Glutamatergic neuron (in vitro differentiated cells): ENCODE results near the gene IFITM2. TPM values are rescaled to one million over a fixed set of nuclear protein-coding genes. Genes with fewer than 3 reads are reported as not detected.
"Not testable (repeated sequence)": the region's sequence is repeated elsewhere in the genome, so short reads cannot be mapped to it uniquely, and the experiment has no call there.

ENCODE experiments used
- DNase-seq: peaks from one replicate; pipeline ENCODE4 v3.0.0; 2022
- H3K27ac Mint-ChIP-seq: one replicate; pipeline ENCODE4 v1.8.0; 2020; ENCODE audit warnings: mild to moderate bottlenecking, mixed read lengths, inconsistent platforms; ENCODE audit not compliant: unreplicated experiment
- H3K27me3 Mint-ChIP-seq: one replicate; pipeline ENCODE4 v1.8.0; 2020; ENCODE audit warnings: mild to moderate bottlenecking, moderate library complexity, mixed read lengths, inconsistent platforms; ENCODE audit not compliant: unreplicated experiment
- H3K36me3 Mint-ChIP-seq: one replicate; pipeline ENCODE4 v1.8.0; 2020; ENCODE audit warnings: mild to moderate bottlenecking, mixed read lengths, inconsistent platforms; ENCODE audit not compliant: unreplicated experiment
- H3K4me1 Mint-ChIP-seq: one replicate; pipeline ENCODE4 v1.8.0; 2020; ENCODE audit warnings: mild to moderate bottlenecking, low read depth, mixed read lengths, inconsistent platforms; ENCODE audit not compliant: unreplicated experiment
- H3K4me3 Mint-ChIP-seq: one replicate; pipeline ENCODE4 v1.8.0; 2020; ENCODE audit warnings: mild to moderate bottlenecking, mixed read lengths, inconsistent platforms; ENCODE audit not compliant: unreplicated experiment
- H3K9me3 Mint-ChIP-seq: one replicate; pipeline ENCODE4 v1.8.0; 2020; ENCODE audit warnings: mild to moderate bottlenecking, moderate library complexity, mixed read lengths, inconsistent platforms; ENCODE audit not compliant: unreplicated experiment
- total RNA-seq: library from RNA; stranded (reverse); fragmentation: NEBNext Ultra II Directional; extraction: Animal tissue kit (Norgen Biotek cat#: 25700); gene quantifications from one replicate; pipeline ENCODE4 v1.2.1, GENCODE V29; 2021; ENCODE audit not compliant: unreplicated experiment
- TF ChIP-seq, protein P1 (sequence below): fragments of 200-600 bp; sonication (generic); IDR thresholded peaks from one replicate; pipeline ENCODE4 v1.5.0; 2021; ENCODE audit not compliant: partially characterized antibody, unreplicated experiment

IFITM2 gene
- total RNA-seq, 1 donor from 2014 or later, result 2.5 TPM

DNA sequence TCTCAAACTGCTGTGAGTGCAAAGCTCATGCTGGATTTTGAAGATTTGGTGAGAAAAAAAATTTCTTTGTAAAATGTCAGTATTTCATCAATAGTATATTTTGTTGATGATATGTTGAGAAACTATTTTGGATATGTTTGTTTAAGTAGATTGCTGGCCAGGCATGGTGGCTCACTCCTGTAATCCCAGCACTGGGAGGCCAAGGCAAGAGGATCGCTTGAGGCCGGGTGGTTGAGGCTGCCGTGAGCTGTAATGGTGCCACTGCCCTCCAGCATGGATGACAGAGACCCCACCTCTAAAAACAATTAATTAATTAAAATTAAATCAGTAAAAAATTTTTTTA is 19.9 kb downstream of the IFITM2 start:
- H3K36me3 Mint-ChIP-seq, result no peaks in the 10 kb centered on the region
- no peak overlapping the region for H3K27ac Mint-ChIP-seq
- no peak overlapping the region for H3K4me3 Mint-ChIP-seq
- TF ChIP-seq, protein P1, sequence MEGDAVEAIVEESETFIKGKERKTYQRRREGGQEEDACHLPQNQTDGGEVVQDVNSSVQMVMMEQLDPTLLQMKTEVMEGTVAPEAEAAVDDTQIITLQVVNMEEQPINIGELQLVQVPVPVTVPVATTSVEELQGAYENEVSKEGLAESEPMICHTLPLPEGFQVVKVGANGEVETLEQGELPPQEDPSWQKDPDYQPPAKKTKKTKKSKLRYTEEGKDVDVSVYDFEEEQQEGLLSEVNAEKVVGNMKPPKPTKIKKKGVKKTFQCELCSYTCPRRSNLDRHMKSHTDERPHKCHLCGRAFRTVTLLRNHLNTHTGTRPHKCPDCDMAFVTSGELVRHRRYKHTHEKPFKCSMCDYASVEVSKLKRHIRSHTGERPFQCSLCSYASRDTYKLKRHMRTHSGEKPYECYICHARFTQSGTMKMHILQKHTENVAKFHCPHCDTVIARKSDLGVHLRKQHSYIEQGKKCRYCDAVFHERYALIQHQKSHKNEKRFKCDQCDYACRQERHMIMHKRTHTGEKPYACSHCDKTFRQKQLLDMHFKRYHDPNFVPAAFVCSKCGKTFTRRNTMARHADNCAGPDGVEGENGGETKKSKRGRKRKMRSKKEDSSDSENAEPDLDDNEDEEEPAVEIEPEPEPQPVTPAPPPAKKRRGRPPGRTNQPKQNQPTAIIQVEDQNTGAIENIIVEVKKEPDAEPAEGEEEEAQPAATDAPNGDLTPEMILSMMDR, result no peak
- H3K4me1 Mint-ChIP-seq, result peaks cover 9% of the 10 kb centered on the region
- peaks cover 5% of the 10 kb centered on the region for H3K27me3 Mint-ChIP-seq
- peaks cover 2% of the 10 kb centered on the region for H3K9me3 Mint-ChIP-seq
- DNase-seq, result no peak

DNA sequence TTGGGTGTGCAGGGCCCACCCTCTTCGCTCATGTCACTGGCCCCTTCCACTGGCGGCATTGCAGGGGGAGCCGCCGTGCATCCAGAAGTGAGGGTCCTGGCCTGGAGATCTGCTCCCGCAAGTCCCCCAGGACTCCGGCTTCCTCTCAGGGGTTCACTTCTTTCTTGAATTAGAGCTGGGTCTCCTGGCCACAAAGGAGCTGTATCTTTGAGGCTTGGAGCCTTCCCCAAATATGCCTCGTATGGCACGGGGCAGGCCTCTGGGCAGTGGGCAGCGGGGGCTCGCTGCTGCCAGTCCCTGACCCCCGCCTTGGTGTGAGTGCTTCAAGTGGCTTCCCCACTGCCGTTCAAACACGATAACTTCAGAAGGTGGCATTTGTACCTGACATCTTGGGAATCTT is 20.4 kb downstream of the IFITM2 start:
- no peak for DNase-seq
- Mint-ChIP-seq H3K4me3 (no peak overlapping the region), H3K27me3 (peaks cover 5% of the 10 kb centered on the region), H3K27ac (no peak overlapping the region), H3K9me3 (peaks cover 2% of the 10 kb centered on the region), H3K36me3 (no peaks in the 10 kb centered on the region), H3K4me1 (peaks cover 9% of the 10 kb centered on the region)
- TF ChIP-seq, protein P1, result no peak

DNA sequence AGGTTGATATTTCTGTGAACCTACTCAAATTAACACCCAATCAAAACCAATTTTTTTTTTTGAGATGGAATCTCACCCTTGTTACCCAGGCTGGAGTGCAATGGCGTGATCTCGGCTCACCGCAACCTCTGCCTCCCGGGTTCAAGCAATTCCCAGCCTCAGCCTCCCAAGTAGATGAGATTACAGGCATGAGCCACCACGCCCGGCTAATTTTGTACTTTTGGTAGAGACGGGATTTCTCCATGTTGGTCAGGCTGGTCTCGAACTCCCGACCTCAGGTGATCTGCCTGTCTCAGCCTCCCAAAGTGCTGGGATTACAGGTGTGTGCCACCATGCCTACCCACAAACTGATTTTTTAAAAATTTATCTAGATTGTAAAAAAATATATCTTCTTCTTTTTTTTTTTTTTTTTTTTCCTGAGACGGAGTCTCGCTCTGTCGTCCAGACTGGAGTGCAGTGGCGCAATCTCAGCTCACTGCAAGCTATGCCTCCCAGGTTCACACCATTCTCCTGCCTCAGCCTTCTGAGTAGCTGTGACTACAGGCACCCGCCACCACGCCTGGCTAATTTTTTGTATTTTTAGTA is 21.0 kb downstream of the IFITM2 start:
- H3K27me3 Mint-ChIP-seq, H3K36me3 Mint-ChIP-seq, H3K9me3 Mint-ChIP-seq, H3K27ac Mint-ChIP-seq, DNase-seq, H3K4me1 Mint-ChIP-seq, H3K4me3 Mint-ChIP-seq: not testable (repeated sequence)

DNA sequence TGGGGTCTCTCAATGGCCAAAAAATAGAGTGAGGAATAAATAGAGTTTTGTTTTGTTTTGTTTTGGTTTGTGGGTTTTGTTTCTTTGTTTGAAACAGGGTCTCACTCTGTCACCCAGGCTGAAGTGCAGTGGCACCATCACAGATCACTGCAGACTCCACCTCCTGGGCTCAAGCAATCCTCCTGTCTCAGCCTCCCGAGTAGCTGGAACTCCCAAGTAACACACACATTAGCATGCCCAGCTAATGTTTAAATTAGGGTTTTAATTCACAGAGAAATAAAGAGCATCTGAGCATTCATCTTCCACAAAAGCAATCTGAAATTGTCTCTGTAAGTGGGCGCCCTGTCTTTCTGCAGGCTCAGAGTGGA is 22.3 kb downstream of the IFITM2 start:
- TF ChIP-seq, protein P1, result no peak
- Mint-ChIP-seq H3K27me3 (peaks cover 6% of the 10 kb centered on the region), H3K27ac (no peak overlapping the region), H3K36me3 (no peaks in the 10 kb centered on the region), H3K4me1 (peaks cover 7% of the 10 kb centered on the region), H3K4me3 (no peak overlapping the region), H3K9me3 (peaks cover 3% of the 10 kb centered on the region)
- DNase-seq, result no peak

DNA sequence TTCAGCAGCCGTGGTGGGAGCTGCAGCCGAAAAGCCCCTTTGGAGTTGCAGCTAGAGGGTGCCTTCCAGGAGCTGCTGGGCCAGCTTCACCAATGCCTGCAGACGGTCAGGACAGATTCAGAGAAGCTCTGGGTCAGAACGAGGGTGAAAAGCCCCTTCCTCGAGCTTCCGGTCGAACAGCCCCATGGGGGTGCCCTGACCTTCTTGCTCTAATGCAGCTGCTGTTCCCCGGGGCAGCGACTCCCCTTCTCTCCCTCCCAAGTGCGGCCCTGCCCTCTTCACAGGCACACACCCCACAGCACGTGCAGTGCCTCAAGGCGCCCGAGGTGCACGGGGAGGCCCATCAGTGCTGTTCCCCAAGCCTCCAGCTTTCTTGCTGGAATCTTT is 22.7 kb downstream of the IFITM2 start:
- Mint-ChIP-seq H3K4me1 (peaks cover 5% of the 10 kb centered on the region), H3K36me3 (no peaks in the 10 kb centered on the region), H3K27me3 (peaks cover 6% of the 10 kb centered on the region), H3K4me3 (no peak overlapping the region), H3K9me3 (peaks cover 3% of the 10 kb centered on the region), H3K27ac (no peak overlapping the region)
- no peak for DNase-seq
- TF ChIP-seq, protein P1, result no peak
